Astrocyte of the spinal cord (primary cell): ENCODE data around the gene PRICKLE2.
A peak's percentile ranks its signal among the peaks of the same experiment; 100 is the strongest.

Source experiments
- DNase-seq: peaks from one replicate; pipeline ENCODE4 v3.0.0; 2011; ENCODE audit warnings: low read depth, low spot score
- H3K4me3 ChIP-seq: 2 replicates; pipeline ENCODE4 v1.5.1; 2011; ENCODE audit warnings: low read depth, mild to moderate bottlenecking, low read length, moderate library complexity
- CTCF ChIP-seq: IDR thresholded peaks from 2 replicates; pipeline ENCODE4 v1.5.1; 2012; ENCODE audit warnings: low read depth, mild to moderate bottlenecking, low read length, inconsistent platforms
- in situ Hi-C: cut with HindIII; loops from 2 replicates; pipeline ENCODE4 v1.10.0; 2017; ENCODE audit warnings: low sequenced_read_pairs

Gene PRICKLE2

GRCh38 chr3:64195789-64196188 lies 29.5 kb downstream of the PRICKLE2 start:
- no peak for TF ChIP-seq CTCF
- H3K4me3 ChIP-seq = no peak overlapping the region
- no peak for DNase-seq
- in situ Hi-C loops = no loop called here

- no peak for TF ChIP-seq CTCF
- H3K4me3 ChIP-seq = no peak overlapping the region
- DNase-seq = no peak
- in situ Hi-C loops = no loop called here
Observed at GRCh38 chr3:64191822-64192221, 33.4 kb downstream of the PRICKLE2 start.

GRCh38 chr3:64190517-64191515 lies 34.5 kb downstream of the PRICKLE2 start:
- in situ Hi-C loops = no loop called here
- DNase-seq = peak; percentile 83
- no peak for TF ChIP-seq CTCF
- H3K4me3 ChIP-seq = no peak overlapping the region

- H3K4me3 ChIP-seq = no peak overlapping the region
- no peak for TF ChIP-seq CTCF
- peak; percentile 86 for DNase-seq
- in situ Hi-C loops = no loop called here
Observed at GRCh38 chr3:64188810-64189560, 36.3 kb downstream of the PRICKLE2 start.

- in situ Hi-C loops = no loop called here
- peak; percentile 98 for DNase-seq
- H3K4me3 ChIP-seq = no peak overlapping the region
- peak; percentile 11 for TF ChIP-seq CTCF
Observed at GRCh38 chr3:64187065-64187959, 38.0 kb downstream of the PRICKLE2 start.

- H3K4me3 ChIP-seq = no peak overlapping the region
- in situ Hi-C loops = no loop called here
- no peak for DNase-seq
- TF ChIP-seq CTCF = no peak
Observed at GRCh38 chr3:64186667-64187064, 38.6 kb downstream of the PRICKLE2 start.
